Endodermal cell (in vitro differentiated cells): Measurements from ENCODE around the gene CDH13. TPM values are rescaled to one million over a fixed set of nuclear protein-coding genes. Genes with fewer than 3 reads are reported as not detected.

Experiments
- DNase-seq: peaks from one replicate; pipeline ENCODE4 v3.0.0-alpha.2; 2017
- H3K27ac ChIP-seq: 2 replicates; pipeline ENCODE4 v1.5.1; 2013; ENCODE audit warnings: mild to moderate bottlenecking, low read depth, low read length, moderate library complexity
- H3K27me3 ChIP-seq: 2 replicates; pipeline ENCODE4 v1.6.1; 2013; ENCODE audit warnings: mild to moderate bottlenecking, low read length, moderate library complexity; ENCODE audit not compliant: insufficient read depth, control insufficient read depth, poor library complexity, severe bottlenecking
- H3K36me3 ChIP-seq: 2 replicates; pipeline ENCODE4 v1.7.0; 2013; ENCODE audit warnings: mild to moderate bottlenecking, low read length, moderate library complexity; ENCODE audit not compliant: control insufficient read depth, insufficient read depth
- H3K4me1 ChIP-seq: one replicate; pipeline ENCODE4 v1.7.0; 2013; ENCODE audit warnings: low read length; ENCODE audit not compliant: control insufficient read depth, insufficient read depth
- H3K4me3 ChIP-seq: 2 replicates; pipeline ENCODE4 v1.5.1; 2013; ENCODE audit warnings: mild to moderate bottlenecking, low read length, moderate library complexity
- H3K9ac ChIP-seq: 2 replicates; pipeline ENCODE4 v1.6.1; 2013; ENCODE audit warnings: mild to moderate bottlenecking, low read length, moderate library complexity; ENCODE audit not compliant: poor library complexity, severe bottlenecking; ENCODE audit errors: extremely low read depth
- H3K9me3 ChIP-seq: 2 replicates; pipeline ENCODE4 v1.6.1; 2013; ENCODE audit warnings: mild to moderate bottlenecking, low read length, moderate library complexity; ENCODE audit not compliant: control insufficient read depth
- H3K27ac Mint-ChIP-seq: 2 replicates; pipeline ENCODE4 v1.8.0; 2020; ENCODE audit warnings: mixed read lengths
- H3K27me3 Mint-ChIP-seq: 2 replicates; pipeline ENCODE4 v1.8.0; 2021; ENCODE audit warnings: mild to moderate bottlenecking, mixed read lengths; ENCODE audit not compliant: insufficient read depth
- H3K36me3 Mint-ChIP-seq: 2 replicates; pipeline ENCODE4 v1.8.0; 2020; ENCODE audit warnings: low read depth, mixed read lengths
- H3K4me1 Mint-ChIP-seq: 2 replicates; pipeline ENCODE4 v1.8.0; 2020; ENCODE audit warnings: mixed read lengths
- H3K4me3 Mint-ChIP-seq: 2 replicates; pipeline ENCODE4 v1.8.0; 2020; ENCODE audit warnings: mild to moderate bottlenecking, moderate library complexity, mixed read lengths
- H3K9me3 Mint-ChIP-seq: 2 replicates; pipeline ENCODE4 v1.8.0; 2020; ENCODE audit warnings: mild to moderate bottlenecking, mixed read lengths
- WGBS, 2 experiments: methylation state at CpG; one replicate each; pipeline versions ENCODE4 v1.1.5 to v1.1.7; 2013; ENCODE audit warnings: missing lambda C conversion rate in 2 of 2, mixed read lengths in 1 of 2; ENCODE audit not compliant: insufficient coverage in 1 of 2, insufficient read length in 1 of 2; 5-methylcytosine and 5-hydroxymethylcytosine counted together
- total RNA-seq, 2 donors: library from RNA; stranded (reverse); fragmentation: NEBNext Ultra II Directional in 1 of 2; extraction: Animal tissue kit (Norgen Biotek cat#: 25700) in 1 of 2; gene quantifications; 2 replicates in 1 of 2; 3 replicates in 1 of 2; pipeline ENCODE4 v1.2.1, GENCODE V29; 2021
- TF ChIP-seq, protein P1 (sequence below): fragments of 200-600 bp; sonication (generic); conservative IDR thresholded peaks from 2 replicates; pipeline ENCODE4 v1.5.0; 2021; ENCODE audit warnings: antibody characterized with exemption, mild to moderate bottlenecking

Gene CDH13
- total RNA-seq, 2 donors from 2014 or later: 0.86 to 1.8 TPM

- Histone ChIP-seq H3K9me3 (peaks cover 9% of the 10 kb centered on the region), H3K4me1 (no peaks in the 10 kb centered on the region), H3K27me3 (no peaks in the 10 kb centered on the region), H3K27ac (no peak overlapping the region), H3K4me3 (no peak overlapping the region), H3K9ac (no peak overlapping the region), H3K36me3 (no peaks in the 10 kb centered on the region)
- peaks cover 9% of the 10 kb centered on the region for H3K9me3 Mint-ChIP-seq
- no peak overlapping the region for H3K4me3 Mint-ChIP-seq
- no peaks in the 10 kb centered on the region for H3K36me3 Mint-ChIP-seq
- no peak for DNase-seq
- H3K4me1 Mint-ChIP-seq: peaks cover 6% of the 10 kb centered on the region
- TF ChIP-seq, protein P1, sequence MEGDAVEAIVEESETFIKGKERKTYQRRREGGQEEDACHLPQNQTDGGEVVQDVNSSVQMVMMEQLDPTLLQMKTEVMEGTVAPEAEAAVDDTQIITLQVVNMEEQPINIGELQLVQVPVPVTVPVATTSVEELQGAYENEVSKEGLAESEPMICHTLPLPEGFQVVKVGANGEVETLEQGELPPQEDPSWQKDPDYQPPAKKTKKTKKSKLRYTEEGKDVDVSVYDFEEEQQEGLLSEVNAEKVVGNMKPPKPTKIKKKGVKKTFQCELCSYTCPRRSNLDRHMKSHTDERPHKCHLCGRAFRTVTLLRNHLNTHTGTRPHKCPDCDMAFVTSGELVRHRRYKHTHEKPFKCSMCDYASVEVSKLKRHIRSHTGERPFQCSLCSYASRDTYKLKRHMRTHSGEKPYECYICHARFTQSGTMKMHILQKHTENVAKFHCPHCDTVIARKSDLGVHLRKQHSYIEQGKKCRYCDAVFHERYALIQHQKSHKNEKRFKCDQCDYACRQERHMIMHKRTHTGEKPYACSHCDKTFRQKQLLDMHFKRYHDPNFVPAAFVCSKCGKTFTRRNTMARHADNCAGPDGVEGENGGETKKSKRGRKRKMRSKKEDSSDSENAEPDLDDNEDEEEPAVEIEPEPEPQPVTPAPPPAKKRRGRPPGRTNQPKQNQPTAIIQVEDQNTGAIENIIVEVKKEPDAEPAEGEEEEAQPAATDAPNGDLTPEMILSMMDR: no peak
- H3K27me3 Mint-ChIP-seq: peaks cover 19% of the 10 kb centered on the region
- H3K27ac Mint-ChIP-seq: no peak overlapping the region
- 78 to 90% methylated on average over 6 to 9 of the region's 9 CpGs for WGBS, 2 experiments
Observed at GRCh38 chr16:83797013-83797412, 1170.2 kb downstream of the CDH13 start.

DNA sequence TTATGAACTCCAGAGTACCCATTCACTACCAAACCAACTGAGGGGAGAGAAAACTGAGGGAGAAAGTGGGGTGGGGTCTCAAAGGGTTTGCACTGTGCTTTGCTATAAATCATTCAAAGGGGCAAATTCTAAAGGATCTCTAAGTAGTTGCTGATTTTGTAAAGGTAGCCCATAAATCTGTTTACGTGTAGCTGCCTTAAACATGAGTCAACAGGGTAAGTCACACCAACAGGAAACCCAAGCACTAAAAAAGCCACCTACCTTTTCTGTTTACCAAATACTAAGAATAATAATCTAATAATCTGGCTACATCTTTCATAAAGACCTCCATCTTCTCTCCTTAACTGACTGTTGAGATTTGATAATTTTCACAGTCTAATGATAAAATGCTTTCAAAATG lies 1172.6 kb downstream of the CDH13 start:
- H3K4me3 ChIP-seq: no peak overlapping the region
- H3K4me1 ChIP-seq: no peaks in the 10 kb centered on the region
- Mint-ChIP-seq H3K9me3 (no peaks in the 10 kb centered on the region), H3K27me3 (peaks cover 10% of the 10 kb centered on the region), H3K27ac (no peak overlapping the region), H3K4me3 (no peak overlapping the region), H3K4me1 (peaks cover 16% of the 10 kb centered on the region), H3K36me3 (no peaks in the 10 kb centered on the region)
- 50% methylated on average over 1 of the region's 1 CpG; no CpG with 5 or more reads in 1 of the 2 experiments for WGBS, 2 experiments
- peaks cover under 1% of the 10 kb centered on the region for H3K9me3 ChIP-seq
- TF ChIP-seq, protein P1: no peak
- no peaks in the 10 kb centered on the region for H3K36me3 ChIP-seq
- H3K9ac ChIP-seq: no peak overlapping the region
- no peaks in the 10 kb centered on the region for H3K27me3 ChIP-seq
- no peak for DNase-seq
- H3K27ac ChIP-seq: no peak overlapping the region

- no peaks in the 10 kb centered on the region for H3K27me3 Mint-ChIP-seq
- Histone ChIP-seq H3K27me3 (no peaks in the 10 kb centered on the region), H3K27ac (no peak overlapping the region), H3K36me3 (no peaks in the 10 kb centered on the region), H3K4me1 (no peaks in the 10 kb centered on the region), H3K9ac (no peak overlapping the region), H3K4me3 (no peak overlapping the region), H3K9me3 (no peaks in the 10 kb centered on the region)
- 63 to 79% methylated on average over 2 to 6 of the region's 6 CpGs for WGBS, 2 experiments
- no peaks in the 10 kb centered on the region for H3K9me3 Mint-ChIP-seq
- DNase-seq: no peak
- H3K4me1 Mint-ChIP-seq: peaks cover 20% of the 10 kb centered on the region
- TF ChIP-seq, protein P1: no peak
- no peak overlapping the region for H3K4me3 Mint-ChIP-seq
- H3K36me3 Mint-ChIP-seq: no peaks in the 10 kb centered on the region
- H3K27ac Mint-ChIP-seq: no peak overlapping the region
Observed at GRCh38 chr16:83802135-83802534, 1175.4 kb downstream of the CDH13 start.
